ENCODE measurements around the gene NLGN3. TPM values are rescaled to one million over a fixed set of nuclear protein-coding genes. Genes with fewer than 3 reads are reported as not detected.

The NLGN3 gene
- total and polyA plus RNA-seq, 2 donors (not counting 1 experiment from before 2014, with no cell fraction given) = 0.41 to 0.83 TPM

DNA sequence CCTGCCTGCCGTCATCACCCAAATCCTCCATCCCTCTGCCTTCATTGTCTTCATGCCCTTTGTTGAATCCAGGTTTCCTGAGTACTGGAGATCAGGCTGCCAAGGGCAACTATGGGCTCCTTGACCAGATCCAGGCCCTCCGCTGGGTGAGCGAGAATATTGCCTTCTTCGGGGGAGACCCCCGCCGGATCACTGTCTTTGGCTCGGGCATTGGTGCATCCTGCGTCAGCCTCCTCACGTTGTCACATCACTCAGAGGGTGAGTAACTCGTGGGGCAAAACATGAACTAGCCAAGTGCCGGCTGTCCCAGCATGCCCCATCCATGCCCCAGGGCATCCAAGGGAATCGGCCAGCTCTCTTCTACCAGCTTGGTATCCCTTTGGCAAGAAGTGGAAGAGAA is 19.4 kb downstream of the NLGN3 start:
- H3K9ac ChIP-seq (ENCODE audit: insufficient read depth, low read length) = no peak overlapping the region
- H3K4me3 ChIP-seq (replicated peaks in 1 of 4; ENCODE audit: control extremely low read depth in 1 of 4, insufficient read depth in 1 of 4, low read depth in 3 of 4, low read length in 4 of 4) = no peak overlapping the region
- H3K27ac ChIP-seq (ENCODE audit: insufficient read depth, low read length) = no peak overlapping the region
- no peaks in the 10 kb centered on the region for H4K20me1 ChIP-seq (ENCODE audit: control insufficient read depth, extremely low read depth, insufficient read depth, low read length)
- H3K79me2 ChIP-seq (ENCODE audit: control insufficient read depth, insufficient read depth, low read length) = no peaks in the 10 kb centered on the region
- no peak for TF ChIP-seq EZH2 (IDR thresholded peaks at IDR 0.05; ENCODE audit: low read length, missing control alignments)
- TF ChIP-seq, protein P1, sequence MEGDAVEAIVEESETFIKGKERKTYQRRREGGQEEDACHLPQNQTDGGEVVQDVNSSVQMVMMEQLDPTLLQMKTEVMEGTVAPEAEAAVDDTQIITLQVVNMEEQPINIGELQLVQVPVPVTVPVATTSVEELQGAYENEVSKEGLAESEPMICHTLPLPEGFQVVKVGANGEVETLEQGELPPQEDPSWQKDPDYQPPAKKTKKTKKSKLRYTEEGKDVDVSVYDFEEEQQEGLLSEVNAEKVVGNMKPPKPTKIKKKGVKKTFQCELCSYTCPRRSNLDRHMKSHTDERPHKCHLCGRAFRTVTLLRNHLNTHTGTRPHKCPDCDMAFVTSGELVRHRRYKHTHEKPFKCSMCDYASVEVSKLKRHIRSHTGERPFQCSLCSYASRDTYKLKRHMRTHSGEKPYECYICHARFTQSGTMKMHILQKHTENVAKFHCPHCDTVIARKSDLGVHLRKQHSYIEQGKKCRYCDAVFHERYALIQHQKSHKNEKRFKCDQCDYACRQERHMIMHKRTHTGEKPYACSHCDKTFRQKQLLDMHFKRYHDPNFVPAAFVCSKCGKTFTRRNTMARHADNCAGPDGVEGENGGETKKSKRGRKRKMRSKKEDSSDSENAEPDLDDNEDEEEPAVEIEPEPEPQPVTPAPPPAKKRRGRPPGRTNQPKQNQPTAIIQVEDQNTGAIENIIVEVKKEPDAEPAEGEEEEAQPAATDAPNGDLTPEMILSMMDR (conservative IDR thresholded peaks at IDR 0.05 in 1 of 2, IDR thresholded peaks at IDR 0.05 in 1 of 2; ENCODE audit: low read depth in 1 of 2, low read length in 2 of 2) = no peak
- H3K27me3 ChIP-seq (ENCODE audit: control insufficient read depth, insufficient read depth, low read length) = no peaks in the 10 kb centered on the region
- DNase-seq (ENCODE audit: low read depth in 2 of 2) = no peak
- H2AFZ ChIP-seq (ENCODE audit: low read length) = no peak overlapping the region
- H3K36me3 ChIP-seq (ENCODE audit: control insufficient read depth, insufficient read depth, low read length) = no peaks in the 10 kb centered on the region
- H3K4me1 ChIP-seq (ENCODE audit: control insufficient read depth, extremely low read depth, insufficient read depth, low read length) = no peaks in the 10 kb centered on the region
- no peak overlapping the region for H3K4me2 ChIP-seq (ENCODE audit: extremely low read depth, insufficient read depth, low read length)
- H3K9me3 ChIP-seq (ENCODE audit: control insufficient read depth, insufficient read depth, low read depth, low read length) = no peaks in the 10 kb centered on the region

DNA sequence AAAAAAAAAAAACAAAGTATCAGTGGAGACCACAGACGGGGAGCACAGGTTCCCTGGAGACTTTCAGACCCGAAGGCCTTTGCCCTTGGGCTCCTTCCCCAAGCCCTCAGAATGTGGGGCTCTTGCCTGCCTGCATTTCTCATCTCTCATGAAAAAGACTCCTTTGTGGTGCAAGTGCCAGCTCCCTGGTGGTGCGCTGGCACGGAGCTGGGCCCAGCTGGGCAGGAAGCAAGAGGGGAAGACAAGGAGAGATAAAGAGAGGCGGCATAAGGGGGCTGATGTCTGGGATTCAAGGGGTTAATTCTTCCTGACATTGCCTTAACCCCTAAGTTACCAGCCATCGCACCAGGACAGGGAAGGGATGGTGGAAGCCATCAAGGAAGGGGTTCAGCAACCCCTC is 21.8 kb downstream of the NLGN3 start:
- no peak overlapping the region for H3K4me3 ChIP-seq (replicated peaks in 1 of 4; ENCODE audit: control extremely low read depth in 1 of 4, insufficient read depth in 1 of 4, low read depth in 3 of 4, low read length in 4 of 4)
- no peaks in the 10 kb centered on the region for H3K79me2 ChIP-seq (ENCODE audit: control insufficient read depth, insufficient read depth, low read length)
- no peak for DNase-seq (ENCODE audit: low read depth in 2 of 2)
- no peak overlapping the region for H3K27ac ChIP-seq (ENCODE audit: insufficient read depth, low read length)
- no peaks in the 10 kb centered on the region for H3K9me3 ChIP-seq (ENCODE audit: control insufficient read depth, insufficient read depth, low read depth, low read length)
- no peaks in the 10 kb centered on the region for H4K20me1 ChIP-seq (ENCODE audit: control insufficient read depth, extremely low read depth, insufficient read depth, low read length)
- no peak overlapping the region for H3K4me2 ChIP-seq (ENCODE audit: extremely low read depth, insufficient read depth, low read length)
- no peaks in the 10 kb centered on the region for H3K27me3 ChIP-seq (ENCODE audit: control insufficient read depth, insufficient read depth, low read length)
- H3K9ac ChIP-seq (ENCODE audit: insufficient read depth, low read length) = no peak overlapping the region
- H2AFZ ChIP-seq (ENCODE audit: low read length) = no peak overlapping the region
- no peak for TF ChIP-seq EZH2 (IDR thresholded peaks at IDR 0.05; ENCODE audit: low read length, missing control alignments)
- TF ChIP-seq, protein P1 (conservative IDR thresholded peaks at IDR 0.05 in 1 of 2, IDR thresholded peaks at IDR 0.05 in 1 of 2; ENCODE audit: low read depth in 1 of 2, low read length in 2 of 2) = no peak
- H3K36me3 ChIP-seq (ENCODE audit: control insufficient read depth, insufficient read depth, low read length) = no peaks in the 10 kb centered on the region
- no peaks in the 10 kb centered on the region for H3K4me1 ChIP-seq (ENCODE audit: control insufficient read depth, extremely low read depth, insufficient read depth, low read length)

DNA sequence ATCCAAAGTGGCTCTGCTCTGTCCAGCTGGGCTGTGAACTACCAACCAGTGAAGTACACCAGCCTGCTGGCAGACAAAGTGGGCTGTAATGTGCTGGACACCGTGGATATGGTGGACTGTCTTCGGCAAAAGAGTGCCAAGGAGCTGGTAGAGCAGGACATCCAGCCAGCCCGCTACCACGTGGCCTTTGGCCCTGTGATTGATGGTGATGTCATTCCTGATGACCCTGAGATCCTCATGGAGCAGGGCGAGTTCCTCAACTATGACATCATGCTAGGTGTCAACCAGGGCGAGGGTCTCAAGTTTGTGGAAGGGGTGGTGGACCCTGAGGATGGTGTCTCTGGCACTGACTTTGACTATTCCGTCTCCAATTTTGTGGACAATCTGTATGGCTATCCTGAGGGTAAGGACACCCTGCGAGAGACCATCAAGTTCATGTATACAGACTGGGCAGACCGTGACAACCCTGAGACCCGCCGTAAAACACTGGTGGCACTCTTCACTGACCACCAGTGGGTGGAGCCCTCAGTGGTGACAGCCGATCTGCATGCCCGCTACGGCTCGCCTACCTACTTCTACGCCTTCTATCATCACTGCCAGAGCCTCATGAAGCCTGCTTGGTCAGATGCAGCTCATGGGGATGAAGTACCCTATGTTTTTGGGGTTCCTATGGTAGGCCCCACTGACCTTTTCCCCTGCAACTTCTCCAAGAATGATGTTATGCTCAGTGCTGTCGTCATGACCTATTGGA is 22.6 kb downstream of the NLGN3 start:
- no peak overlapping the region for H3K27ac ChIP-seq (ENCODE audit: insufficient read depth, low read length)
- H3K4me2 ChIP-seq (ENCODE audit: extremely low read depth, insufficient read depth, low read length) = no peak overlapping the region
- H4K20me1 ChIP-seq (ENCODE audit: control insufficient read depth, extremely low read depth, insufficient read depth, low read length) = no peaks in the 10 kb centered on the region
- no peaks in the 10 kb centered on the region for H3K27me3 ChIP-seq (ENCODE audit: control insufficient read depth, insufficient read depth, low read length)
- H3K4me3 ChIP-seq (replicated peaks in 1 of 4; ENCODE audit: control extremely low read depth in 1 of 4, insufficient read depth in 1 of 4, low read depth in 3 of 4, low read length in 4 of 4) = no peak overlapping the region
- H3K36me3 ChIP-seq (ENCODE audit: control insufficient read depth, insufficient read depth, low read length) = no peaks in the 10 kb centered on the region
- no peaks in the 10 kb centered on the region for H3K9me3 ChIP-seq (ENCODE audit: control insufficient read depth, insufficient read depth, low read depth, low read length)
- H3K79me2 ChIP-seq (ENCODE audit: control insufficient read depth, insufficient read depth, low read length) = no peaks in the 10 kb centered on the region
- DNase-seq (ENCODE audit: low read depth in 2 of 2) = no peak
- no peak overlapping the region for H3K9ac ChIP-seq (ENCODE audit: insufficient read depth, low read length)
- TF ChIP-seq, protein P1 (conservative IDR thresholded peaks at IDR 0.05 in 1 of 2, IDR thresholded peaks at IDR 0.05 in 1 of 2; ENCODE audit: low read depth in 1 of 2, low read length in 2 of 2) = no peak
- no peak for TF ChIP-seq EZH2 (IDR thresholded peaks at IDR 0.05; ENCODE audit: low read length, missing control alignments)
- no peak overlapping the region for H2AFZ ChIP-seq (ENCODE audit: low read length)
- no peaks in the 10 kb centered on the region for H3K4me1 ChIP-seq (ENCODE audit: control insufficient read depth, extremely low read depth, insufficient read depth, low read length)

Data from fibroblast of lung (primary cell).